GF-D8 (cell line): ENCODE measurements around the gene DNAJC9.

Experiments used
- DNase-seq: peaks from one replicate; lab custom pipeline; 2025; lab: John Stamatoyannopoulos, UW

Gene DNAJC9

GRCh38 chr10:73238990-73239566 lies 8.0 kb downstream of the DNAJC9 start:
- DNase-seq: no peak

- DNase-seq: no peak
Measured at GRCh38 chr10:73234695-73235094, 12.4 kb downstream of the DNAJC9 start.

GRCh38 chr10:73233883-73234282 lies 13.2 kb downstream of the DNAJC9 start:
- no peak for DNase-seq

- no peak for DNase-seq
Measured at GRCh38 chr10:73232887-73233286, 14.2 kb downstream of the DNAJC9 start.

GRCh38 chr10:73229567-73229966 lies 17.5 kb downstream of the DNAJC9 start:
- DNase-seq: no peak

GRCh38 chr10:73228247-73228646 lies 18.8 kb downstream of the DNAJC9 start:
- no peak for DNase-seq

- no peak for DNase-seq
Measured at GRCh38 chr10:73226663-73227062, 20.4 kb downstream of the DNAJC9 start.

GRCh38 chr10:73225518-73225917 lies 21.5 kb downstream of the DNAJC9 start:
- DNase-seq: no peak

GRCh38 chr10:73220989-73221388 lies 26.1 kb downstream of the DNAJC9 start:
- DNase-seq: no peak

GRCh38 chr10:73219384-73219783 lies 27.7 kb downstream of the DNAJC9 start:
- no peak for DNase-seq

GRCh38 chr10:73218431-73219191 lies 28.4 kb downstream of the DNAJC9 start:
- no peak for DNase-seq

- no peak for DNase-seq
Measured at GRCh38 chr10:73217628-73218027, 29.4 kb downstream of the DNAJC9 start.

GRCh38 chr10:73215749-73216148 lies 31.3 kb downstream of the DNAJC9 start:
- no peak for DNase-seq

GRCh38 chr10:73211106-73211811 lies 35.8 kb downstream of the DNAJC9 start:
- no peak for DNase-seq

- no peak for DNase-seq
Measured at GRCh38 chr10:73210395-73211105, 36.5 kb downstream of the DNAJC9 start.

- no peak for DNase-seq
Measured at GRCh38 chr10:73209705-73210104, 37.4 kb downstream of the DNAJC9 start.

- DNase-seq: no peak
Measured at GRCh38 chr10:73207883-73208282, 39.2 kb downstream of the DNAJC9 start.

- DNase-seq: no peak
Measured at GRCh38 chr10:73206385-73206784, 40.7 kb downstream of the DNAJC9 start.

GRCh38 chr10:73205890-73206289 lies 41.2 kb downstream of the DNAJC9 start:
- DNase-seq: no peak

GRCh38 chr10:73205081-73205480 lies 42.0 kb downstream of the DNAJC9 start:
- DNase-seq: no peak
